WI38 (cell line): Measurements from ENCODE around the gene SFMBT2.

Source experiments
- H3K4me3 ChIP-seq: 2 replicates; pipeline ENCODE4 v1.5.1; 2011; ENCODE audit warnings: low read depth, mild to moderate bottlenecking, control low read depth, low read length
- TF ChIP-seq, protein P1 (sequence below): IDR thresholded peaks from 2 replicates; pipeline ENCODE4 v1.5.1; 2012; ENCODE audit warnings: low read depth, mild to moderate bottlenecking, control low read depth, low read length

Gene SFMBT2

DNA sequence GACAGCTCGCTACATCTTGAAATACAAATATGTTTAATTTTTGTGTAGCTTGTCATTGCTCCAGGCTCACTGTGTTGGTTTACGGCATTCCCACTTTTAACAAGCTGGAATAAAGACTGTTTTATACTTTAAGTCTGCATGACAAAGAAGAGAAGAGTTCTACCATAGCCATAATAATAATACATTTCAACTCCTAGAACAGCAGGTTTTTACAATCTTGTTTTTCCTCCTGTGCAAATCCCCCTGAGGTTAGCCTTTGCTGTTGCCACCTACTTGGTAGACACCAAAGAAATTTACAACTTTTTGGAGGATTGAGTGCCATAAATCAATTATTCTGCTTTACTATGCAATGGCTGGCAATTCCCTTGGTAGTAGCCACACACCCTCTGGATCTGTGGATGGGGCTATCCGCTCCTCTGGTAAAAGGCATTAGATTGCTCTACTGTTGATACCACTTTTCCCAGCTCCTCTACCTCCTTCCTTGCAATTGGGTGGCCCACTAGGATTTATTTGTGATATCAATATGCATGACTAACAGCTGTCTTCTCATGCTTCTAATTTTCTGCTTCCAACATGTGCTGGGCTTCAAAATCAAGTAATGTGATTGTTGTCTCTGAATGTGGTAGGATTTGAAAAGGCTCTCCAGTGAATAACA is 60.2 kb downstream of the SFMBT2 start:
- TF ChIP-seq, protein P1, sequence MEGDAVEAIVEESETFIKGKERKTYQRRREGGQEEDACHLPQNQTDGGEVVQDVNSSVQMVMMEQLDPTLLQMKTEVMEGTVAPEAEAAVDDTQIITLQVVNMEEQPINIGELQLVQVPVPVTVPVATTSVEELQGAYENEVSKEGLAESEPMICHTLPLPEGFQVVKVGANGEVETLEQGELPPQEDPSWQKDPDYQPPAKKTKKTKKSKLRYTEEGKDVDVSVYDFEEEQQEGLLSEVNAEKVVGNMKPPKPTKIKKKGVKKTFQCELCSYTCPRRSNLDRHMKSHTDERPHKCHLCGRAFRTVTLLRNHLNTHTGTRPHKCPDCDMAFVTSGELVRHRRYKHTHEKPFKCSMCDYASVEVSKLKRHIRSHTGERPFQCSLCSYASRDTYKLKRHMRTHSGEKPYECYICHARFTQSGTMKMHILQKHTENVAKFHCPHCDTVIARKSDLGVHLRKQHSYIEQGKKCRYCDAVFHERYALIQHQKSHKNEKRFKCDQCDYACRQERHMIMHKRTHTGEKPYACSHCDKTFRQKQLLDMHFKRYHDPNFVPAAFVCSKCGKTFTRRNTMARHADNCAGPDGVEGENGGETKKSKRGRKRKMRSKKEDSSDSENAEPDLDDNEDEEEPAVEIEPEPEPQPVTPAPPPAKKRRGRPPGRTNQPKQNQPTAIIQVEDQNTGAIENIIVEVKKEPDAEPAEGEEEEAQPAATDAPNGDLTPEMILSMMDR, result no peak
- H3K4me3 ChIP-seq, result no peak overlapping the region

DNA sequence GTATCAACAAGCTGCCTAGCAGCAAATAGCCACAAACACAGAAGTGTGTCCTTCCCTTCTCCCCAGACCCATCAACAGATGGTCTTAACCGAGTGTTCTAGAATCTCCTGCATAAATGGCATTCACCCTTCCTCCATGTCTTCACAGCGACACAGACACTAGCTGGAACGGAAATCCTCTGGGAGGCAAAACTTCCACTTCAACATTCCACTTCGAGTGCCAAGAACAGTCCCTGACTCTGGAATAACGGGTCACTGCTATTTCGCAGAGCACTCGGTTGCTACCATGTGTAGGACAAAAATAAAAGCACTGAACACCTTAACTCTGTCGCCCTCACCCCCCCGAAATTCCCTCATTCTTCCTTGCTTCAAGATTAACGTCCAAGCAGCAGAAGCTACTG is 65.1 kb downstream of the SFMBT2 start:
- TF ChIP-seq, protein P1, result no peak

DNA sequence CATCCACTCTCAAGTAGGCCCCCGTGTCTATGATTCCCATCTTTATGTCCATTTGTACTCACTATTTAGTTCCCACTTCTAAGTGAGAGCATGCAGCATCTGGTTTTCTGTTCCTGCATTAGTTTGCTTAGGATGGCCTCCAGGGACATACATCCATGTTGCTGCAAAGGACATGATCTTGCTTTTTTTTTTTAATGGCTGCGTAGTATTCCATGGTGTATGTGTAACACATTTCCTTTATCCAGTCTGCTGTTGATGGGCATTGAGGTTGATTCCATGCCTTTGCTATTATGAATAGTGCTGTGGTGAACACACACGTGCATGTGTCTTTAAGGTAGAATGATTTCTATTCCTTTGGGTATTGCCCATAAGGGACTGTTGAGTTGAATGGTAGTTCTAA is 67.8 kb downstream of the SFMBT2 start:
- no peak overlapping the region for H3K4me3 ChIP-seq
- TF ChIP-seq, protein P1, result no peak

More for the DNA sequence above, 65.1 kb downstream of the SFMBT2 start:
- H3K4me3 ChIP-seq, result no peak overlapping the region

DNA sequence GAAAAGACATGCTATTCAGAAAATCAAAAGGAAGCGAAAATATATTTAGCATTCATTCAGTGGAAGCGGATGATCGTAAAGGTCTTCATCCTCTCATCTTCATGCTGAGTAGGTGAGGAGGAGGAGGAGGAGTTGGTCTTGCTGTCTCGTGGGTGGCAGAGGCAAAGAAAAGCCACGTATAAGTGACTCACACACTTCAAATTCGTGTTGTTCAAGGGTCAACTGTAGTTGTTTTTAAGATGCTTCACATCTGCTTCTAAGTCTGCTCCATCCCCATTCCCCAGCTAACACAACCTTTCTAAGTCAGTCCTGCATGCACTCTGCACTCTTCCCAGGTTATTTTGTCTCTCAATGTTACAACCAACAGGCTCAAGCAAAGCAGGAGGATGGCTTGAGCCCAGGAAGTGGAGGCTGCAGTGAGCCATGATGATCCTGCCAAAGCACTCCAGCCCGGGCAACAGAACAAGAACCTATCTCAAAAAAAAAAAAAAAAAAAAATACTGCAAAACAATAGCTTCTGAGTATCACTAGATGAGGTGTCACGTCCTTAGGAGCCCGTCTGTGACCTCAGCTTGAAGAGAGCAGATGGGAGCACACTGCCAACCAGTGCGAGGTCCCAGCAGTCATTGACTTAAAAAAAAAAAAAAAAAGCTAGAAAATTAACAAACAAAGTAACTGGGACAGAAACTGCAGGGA is 70.5 kb downstream of the SFMBT2 start:
- H3K4me3 ChIP-seq, result no peak overlapping the region
- TF ChIP-seq, protein P1, result no peak

DNA sequence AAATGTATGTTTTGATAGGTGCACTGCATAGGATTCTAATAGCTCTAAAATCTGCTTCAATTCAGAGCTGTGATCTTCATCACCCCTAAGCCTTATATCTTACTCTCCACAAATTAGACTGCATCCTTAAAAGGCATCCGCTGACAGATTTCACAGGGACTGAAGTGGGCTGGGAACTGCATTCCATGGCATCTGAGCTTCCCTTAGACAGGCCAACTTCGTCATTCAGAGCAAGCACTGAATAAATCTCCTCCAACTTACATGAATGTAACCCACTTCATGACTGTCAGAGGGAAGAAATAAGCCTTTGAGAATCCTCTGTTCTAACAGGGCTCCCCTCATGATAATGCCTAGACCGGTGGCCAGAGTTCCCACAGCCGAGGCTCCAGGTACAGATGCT is 71.3 kb downstream of the SFMBT2 start:
- TF ChIP-seq, protein P1, result no peak

DNA sequence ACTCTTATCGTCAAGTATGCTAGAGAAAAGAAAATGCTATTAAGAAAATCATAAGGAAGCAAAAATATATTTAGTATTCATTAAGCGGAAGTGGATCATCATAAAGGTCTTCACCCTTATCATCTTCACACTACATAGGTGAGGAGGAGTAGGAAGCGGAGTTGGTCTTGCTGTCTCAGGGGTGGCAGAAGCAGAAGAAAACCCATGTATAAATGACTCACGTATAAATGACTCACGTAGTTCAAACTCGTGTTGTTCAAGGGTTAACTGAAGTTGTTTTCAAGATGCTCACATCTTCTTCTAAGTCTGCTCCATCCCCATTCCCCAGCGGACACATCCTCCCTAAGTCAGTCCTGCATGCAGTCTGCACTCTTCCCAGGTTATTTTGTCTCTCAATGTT is 72.4 kb downstream of the SFMBT2 start:
- TF ChIP-seq, protein P1, result no peak

More for the DNA sequence above, 71.3 kb downstream of the SFMBT2 start:
- no peak overlapping the region for H3K4me3 ChIP-seq

DNA sequence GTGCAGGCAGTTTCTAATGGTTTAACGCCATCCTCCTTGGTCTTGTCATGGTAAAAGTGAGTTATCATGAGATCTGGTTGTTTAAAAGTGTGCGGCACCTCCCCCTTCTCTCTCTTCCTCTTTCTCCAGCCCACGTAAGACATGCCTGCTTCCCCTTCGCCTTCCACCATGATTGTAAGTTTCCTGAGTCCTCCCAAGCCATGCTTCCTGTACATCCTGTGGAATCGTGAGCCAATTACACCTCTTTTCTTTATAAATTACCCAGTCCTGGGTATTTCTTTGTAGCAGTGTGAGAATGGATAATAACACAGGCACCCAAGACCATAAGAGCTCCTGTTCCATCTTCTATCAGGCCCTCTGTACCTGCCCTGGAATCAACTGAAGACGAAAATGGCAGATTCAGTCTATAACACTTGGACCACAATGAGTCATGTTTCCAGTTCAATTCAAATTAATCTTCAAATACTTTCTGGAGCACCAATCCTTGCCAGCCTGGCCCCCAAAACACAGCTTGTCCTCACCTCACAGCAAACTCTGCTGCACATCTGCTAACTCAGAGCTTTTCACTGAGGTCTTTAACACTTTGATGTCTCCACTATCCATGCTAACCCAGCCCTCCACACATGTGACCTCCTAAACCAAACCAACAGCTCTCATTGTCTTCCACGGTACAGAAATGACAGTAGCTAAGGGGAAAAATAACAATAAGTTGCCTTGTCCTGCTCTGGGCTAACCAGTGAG is 73.2 kb downstream of the SFMBT2 start:
- H3K4me3 ChIP-seq, result no peak overlapping the region
- TF ChIP-seq, protein P1, result no peak

More for the DNA sequence above, 72.4 kb downstream of the SFMBT2 start:
- no peak overlapping the region for H3K4me3 ChIP-seq
